ENCODE data around the gene CCK. TPM values are rescaled to one million over a fixed set of nuclear protein-coding genes. Genes with fewer than 3 reads are reported as not detected.

CCK gene
- total RNA-seq, 4 donors from 2014 or later, result 1.6 TPM; not detected in 3

GRCh38 chr3:42225486-42226363 is 40.3 kb downstream of the CCK start:
- no peak for TF ChIP-seq CTCF (IDR thresholded peaks at IDR 0.05)
- ATAC-seq (ENCODE audit: low FRiP score), result no peak
- no peak for DNase-seq (ENCODE audit: low spot score)

DNA sequence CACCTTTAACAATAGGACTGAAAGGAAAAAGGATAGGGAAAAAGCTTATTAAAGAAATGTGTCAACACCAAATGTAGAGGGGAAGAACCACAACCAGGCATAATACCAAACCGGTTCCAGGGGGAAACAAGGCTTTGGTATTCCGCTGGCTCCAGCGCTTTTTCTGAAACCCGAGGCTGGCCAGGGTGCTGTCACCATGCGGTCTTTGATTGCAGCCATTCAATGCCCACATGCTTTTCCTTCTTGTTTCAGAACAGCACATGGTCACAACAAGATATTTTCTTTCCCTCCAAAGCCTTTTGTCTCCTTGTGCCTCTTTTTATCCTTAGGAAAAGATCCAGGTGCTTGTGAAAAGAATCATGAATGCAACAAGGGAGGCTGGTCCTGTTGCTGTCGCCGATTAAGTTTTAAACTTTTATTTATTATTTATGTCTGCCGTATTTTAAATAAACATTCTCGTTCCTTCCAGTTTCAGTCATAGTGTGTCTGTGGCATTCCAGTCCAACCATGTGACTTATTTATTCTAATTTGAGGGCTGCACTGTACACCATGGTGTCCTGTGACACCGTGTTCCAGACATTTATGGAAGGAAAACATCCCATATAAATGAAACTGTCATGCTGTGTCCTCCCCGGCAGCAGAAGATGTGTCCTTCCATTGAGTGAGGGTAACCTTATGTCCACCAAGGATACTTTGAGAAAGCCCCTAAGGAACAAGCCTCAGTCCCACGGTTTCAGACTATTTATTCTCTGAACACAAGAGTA is 41.1 kb downstream of the CCK start:
- ATAC-seq (ENCODE audit: low FRiP score) (no peak), DNase-seq (ENCODE audit: low spot score) (no peak)
- no peak for TF ChIP-seq CTCF (IDR thresholded peaks at IDR 0.05)

DNA sequence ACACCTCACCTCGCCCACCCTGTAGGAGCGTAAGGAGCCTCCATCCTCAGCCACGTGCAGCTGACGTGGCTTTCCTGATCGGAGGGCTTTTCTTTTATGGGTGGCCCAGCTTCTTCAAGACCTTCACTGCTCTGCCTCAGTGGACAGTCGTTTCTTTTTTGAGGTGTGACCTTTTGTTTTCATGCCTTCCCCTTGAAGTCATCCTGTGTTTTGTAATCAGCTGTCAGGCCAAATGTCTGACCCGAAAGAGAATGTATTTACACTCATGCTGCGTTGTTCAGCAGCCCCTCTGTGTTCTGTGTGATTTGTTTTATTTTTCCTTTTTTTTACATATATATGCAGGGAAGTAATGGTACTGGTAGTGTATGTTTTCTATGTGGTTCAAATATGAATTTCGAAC is 41.8 kb downstream of the CCK start:
- ATAC-seq (ENCODE audit: low FRiP score), result no peak
- TF ChIP-seq CTCF (IDR thresholded peaks at IDR 0.05), result no peak
- no peak for DNase-seq (ENCODE audit: low spot score)

DNA sequence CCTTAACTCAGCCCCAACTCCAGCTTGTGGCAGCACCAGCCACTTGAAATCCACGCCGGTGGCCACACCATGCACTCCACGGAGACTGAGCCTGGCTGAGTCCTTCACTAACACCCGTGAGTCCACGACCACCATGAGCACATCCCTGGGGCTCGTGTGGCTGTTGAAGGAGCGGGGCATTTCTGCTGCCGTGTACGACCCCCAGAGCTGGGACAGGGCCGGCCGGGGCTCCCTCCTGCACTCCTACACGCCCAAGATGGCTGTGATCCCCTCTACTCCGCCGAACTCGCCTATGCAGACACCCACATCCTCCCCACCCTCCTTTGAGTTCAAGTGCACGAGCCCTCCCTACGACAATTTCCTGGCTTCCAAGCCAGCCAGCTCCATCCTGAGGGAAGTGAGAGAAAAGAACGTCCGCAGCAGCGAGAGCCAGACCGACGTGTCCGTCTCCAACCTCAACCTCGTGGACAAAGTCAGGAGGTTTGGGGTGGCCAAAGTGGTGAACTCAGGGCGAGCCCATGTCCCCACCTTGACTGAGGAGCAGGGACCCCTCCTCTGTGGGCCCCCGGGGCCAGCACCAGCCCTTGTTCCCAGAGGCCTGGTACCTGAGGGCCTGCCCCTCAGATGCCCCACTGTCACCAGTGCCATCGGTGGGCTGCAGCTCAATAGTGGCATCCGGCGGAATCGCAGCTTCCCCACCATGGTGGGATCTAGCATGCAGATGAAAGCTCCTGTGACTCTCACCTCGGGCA is 42.9 kb downstream of the CCK start:
- no peak for ATAC-seq (ENCODE audit: low FRiP score)
- no peak for TF ChIP-seq CTCF (IDR thresholded peaks at IDR 0.05)
- no peak for DNase-seq (ENCODE audit: low spot score)

DNA sequence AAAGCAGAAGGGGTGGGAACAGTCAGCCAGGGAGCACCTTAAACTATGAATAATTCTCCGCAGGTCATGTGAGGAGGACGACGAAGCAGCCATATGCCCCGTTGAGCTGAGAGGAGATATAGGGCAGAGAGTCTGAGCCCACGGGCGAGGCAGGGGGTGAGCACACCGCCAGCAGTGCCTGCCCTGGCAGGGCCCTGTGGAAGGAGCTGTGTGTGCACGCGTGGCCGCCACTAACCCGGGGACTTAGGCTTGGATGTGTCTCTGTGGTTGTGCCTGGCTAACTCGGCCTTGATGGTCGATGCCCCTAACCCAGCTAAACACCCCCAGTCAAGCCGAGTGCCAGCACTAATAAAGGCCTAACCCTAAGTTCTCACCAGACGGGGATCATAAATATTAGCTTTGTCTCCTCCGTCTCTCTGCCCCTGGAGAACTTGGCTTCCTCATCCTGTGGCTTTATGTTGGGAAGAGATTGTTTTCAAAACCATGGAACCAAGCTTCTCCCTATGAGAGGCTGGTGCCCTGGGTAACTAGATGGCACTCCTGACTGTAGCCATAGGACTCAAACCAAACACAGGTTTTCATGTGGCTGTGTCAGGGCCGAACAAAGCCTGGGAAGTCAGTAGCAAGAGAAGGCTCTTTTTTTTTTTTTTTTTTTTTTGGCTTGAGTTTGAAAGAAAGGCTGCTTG is 45.4 kb downstream of the CCK start:
- DNase-seq (ENCODE audit: low spot score) (no peak), ATAC-seq (ENCODE audit: low FRiP score) (no peak)
- TF ChIP-seq CTCF (IDR thresholded peaks at IDR 0.05), result no peak

DNA sequence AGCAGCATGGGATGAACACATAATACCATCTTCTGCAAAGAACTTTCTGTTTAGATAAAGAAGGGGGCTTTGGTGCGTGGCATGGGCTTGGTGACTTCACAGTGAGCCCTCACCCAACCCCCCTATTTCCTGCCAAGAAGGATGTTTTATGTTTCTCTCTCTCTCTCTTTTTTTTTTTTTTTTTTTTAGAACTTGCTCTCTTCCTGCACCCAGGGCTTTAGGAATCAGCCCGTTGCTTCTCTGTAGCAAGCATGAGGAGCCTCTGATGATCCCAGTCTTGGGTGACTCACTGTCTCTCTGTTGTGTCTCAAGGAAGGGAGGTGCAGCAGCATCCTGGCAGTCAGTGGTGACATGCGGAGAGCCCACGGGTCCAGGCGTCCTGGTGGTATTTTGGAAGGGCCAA is 49.1 kb downstream of the CCK start:
- no peak for DNase-seq (ENCODE audit: low spot score)
- ATAC-seq (ENCODE audit: low FRiP score), result no peak
- no peak for TF ChIP-seq CTCF (IDR thresholded peaks at IDR 0.05)
